HG02798 (cell line): ENCODE measurements around the gene APOF.
"Not testable (repeated sequence)": the region's sequence is repeated elsewhere in the genome, so short reads cannot be mapped to it uniquely, and the experiment has no call there.

Source experiments
- ATAC-seq: cut with Tn5 transposase; IDR thresholded peaks from one replicate; pipeline ENCODE4 v1.9.1; 2021; ENCODE audit warnings: mild to moderate bottlenecking; ENCODE audit not compliant: unreplicated experiment, poor library complexity

APOF gene

GRCh38 chr12:56334490-56334793 lies 28.2 kb downstream of the APOF start:
- ATAC-seq: no peak

GRCh38 chr12:56333679-56334489 lies 28.8 kb downstream of the APOF start, which contains the start of gene PAN2:
Gene PAN2, minus strand, starts transcription at chr12:56334000. Its CDS starts 906 bp downstream, at chr12:56333094.
- peak; percentile 97 for ATAC-seq

GRCh38 chr12:56333197-56333678 lies 29.4 kb downstream of the APOF start:
- ATAC-seq: no peak

GRCh38 chr12:56332512-56333196 lies 30.0 kb downstream of the APOF start:
- ATAC-seq: no peak

- no peak for ATAC-seq
Observed at GRCh38 chr12:56330936-56331490, 31.6 kb downstream of the APOF start.

- no peak for ATAC-seq
Observed at GRCh38 chr12:56326533-56326932, 36.1 kb downstream of the APOF start.

- ATAC-seq: no peak
Observed at GRCh38 chr12:56326126-56326525, 36.5 kb downstream of the APOF start.

GRCh38 chr12:56324206-56324605 lies 38.5 kb downstream of the APOF start:
- no peak for ATAC-seq

- not testable (repeated sequence) for ATAC-seq
Observed at GRCh38 chr12:56321610-56322009, 41.0 kb downstream of the APOF start.

- ATAC-seq: no peak
Observed at GRCh38 chr12:56321027-56321426, 41.6 kb downstream of the APOF start.

- no peak for ATAC-seq
Observed at GRCh38 chr12:56317675-56318074, 45.0 kb downstream of the APOF start.

GRCh38 chr12:56315622-56316473 lies 46.8 kb downstream of the APOF start, which contains the start of gene CNPY2:
Gene CNPY2, minus strand, starts transcription at chr12:56315988. Its CDS starts 771 bp downstream, at chr12:56315217.
- peak; percentile 90 for ATAC-seq

- ATAC-seq: no peak
Observed at GRCh38 chr12:56315249-56315621, 47.4 kb downstream of the APOF start.

GRCh38 chr12:56311003-56311402 lies 51.7 kb downstream of the APOF start:
- ATAC-seq: no peak
